Kidney (tissue), 14 donors: ENCODE measurements around the gene YTHDC2. TPM values are rescaled to one million over a fixed set of nuclear protein-coding genes. Genes with fewer than 3 reads are reported as not detected.

ENCODE experiments used
- DNase-seq, 5 donors: peaks; one replicate each; pipeline ENCODE4 v3.0.0-alpha.2; 2013 to 2020
- FAIRE-seq: peaks from 2 replicates; lab custom pipeline; 2012; peaks lifted over from hg19 to GRCh38; lab: Jason Lieb, UNC
- H3K27ac ChIP-seq, 2 donors: one replicate each; pipeline ENCODE4 v1.7.0; 2013; ENCODE audit warnings: low read depth in 2 of 2, low read length in 2 of 2, inconsistent platforms in 1 of 2
- H3K27me3 ChIP-seq: one replicate; pipeline ENCODE4 v1.7.1; 2013; ENCODE audit warnings: low read length, inconsistent platforms; ENCODE audit not compliant: control insufficient read depth, insufficient read depth
- H3K36me3 ChIP-seq, 3 donors: one replicate each; pipeline versions ENCODE4 v1.7.0 to v1.7.1; 2013; ENCODE audit warnings: low read length in 3 of 3, control low read depth in 1 of 3, inconsistent platforms in 1 of 3; ENCODE audit not compliant: insufficient read depth in 3 of 3, control insufficient read depth in 2 of 3
- H3K4me1 ChIP-seq, 3 donors: one replicate each; pipeline versions ENCODE4 v1.7.0 to v1.7.1; 2013; ENCODE audit warnings: low read length in 3 of 3, inconsistent platforms in 1 of 3, low read depth in 1 of 3; ENCODE audit not compliant: control insufficient read depth in 2 of 3, insufficient read depth in 2 of 3
- H3K4me3 ChIP-seq, 3 donors: one replicate each; pipeline versions ENCODE4 v1.7.0 to v1.8.1; 2013; ENCODE audit warnings: low read length in 3 of 3, control low read depth in 1 of 3, inconsistent platforms in 1 of 3
- H3K9ac ChIP-seq, 3 donors: one replicate each; pipeline versions ENCODE4 v1.7.0 to v1.7.1; 2013; ENCODE audit warnings: low read length in 3 of 3, control low read depth in 1 of 3, inconsistent platforms in 1 of 3
- H3K9me3 ChIP-seq, 3 donors: one replicate each; pipeline versions ENCODE4 v1.7.0 to v1.7.1; 2013; ENCODE audit warnings: low read length in 3 of 3, control low read depth in 1 of 3, inconsistent platforms in 1 of 3; ENCODE audit not compliant: control insufficient read depth in 2 of 3, insufficient read depth in 1 of 3
- CTCF ChIP-seq: IDR thresholded peaks from 3 replicates; pipeline ENCODE4 v1.5.1; 2012; ENCODE audit warnings: mild to moderate bottlenecking, moderate library complexity, borderline replicate concordance; ENCODE audit not compliant: insufficient read depth; ENCODE audit errors: extremely low read depth
- intact Hi-C: fragments of 100-400 bp; cut with DNase I; formaldehyde crosslinking; loops from one replicate; pipeline ENCODE4 v1.11.1; 2022
- polyA plus RNA-seq: library from polyadenylated mRNA; stranded (reverse); fragments of 350-450 nt; fragmentation: Illumina TruSeq; extraction: RNeasy Lipid Tissue Mini Kit (QIAGEN cat#74804); gene quantifications from one replicate; pipeline ENCODE4 v1.2.3, GENCODE V29; 2014; ENCODE audit warnings: low read depth, low replicate concordance; ENCODE audit not compliant: insufficient read depth
- total RNA-seq: library from RNA; stranded (reverse); fragmentation: NEBNext Ultra II Directional; extraction: Animal tissue kit (Norgen Biotek cat#: 25700); gene quantifications from one replicate; pipeline ENCODE4 v1.2.1, GENCODE V29; 2021
- donor health status: control.
- donor health status: control.
- donor health status: control.
- donor health status: control.
- donor health status: control.
- donor health status: DM: yes; HTN: yes; CAD: no.
- donor health status: Normal renal cell carcinoma (clear cell type).

YTHDC2 gene
- total and polyA plus RNA-seq, 2 donors from 2014 or later, result 6.2 to 31.6 TPM

- Histone ChIP-seq H3K36me3 (peaks cover 9 to 37% (median 10%) of the 10 kb centered on the region in 3 donors), H3K9me3 (no peaks in the 10 kb centered on the region), H3K27me3 (no peaks in the 10 kb centered on the region), H3K27ac (no peak overlapping the region), H3K9ac (no peak overlapping the region), H3K4me3 (no peak overlapping the region), H3K4me1 (no peaks in the 10 kb centered on the region)
- no peak for DNase-seq
- FAIRE-seq, result no peak
- TF ChIP-seq CTCF, result no peak
- intact Hi-C loops, result no loop called here
Observed at GRCh38 chr5:113552137-113552536, 38.6 kb downstream of the YTHDC2 start.

DNA sequence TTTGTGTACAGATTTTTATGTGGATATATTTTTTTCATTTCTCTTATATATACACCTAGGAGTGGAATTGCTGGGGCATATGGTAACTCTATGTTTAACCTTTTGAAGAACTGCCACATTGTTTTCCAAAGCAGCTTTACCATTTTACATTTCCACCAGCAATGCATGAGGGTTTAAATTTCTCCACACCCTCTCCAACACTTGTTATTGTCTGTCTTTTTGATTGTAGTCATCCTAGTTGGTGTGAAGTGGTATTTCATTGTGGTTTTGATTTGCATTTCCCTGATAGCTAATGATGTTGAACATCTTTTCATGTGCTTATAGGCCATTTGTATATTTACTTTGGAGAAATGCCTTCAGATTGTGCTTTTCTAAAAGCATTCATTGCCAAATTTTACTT, 39.1 kb downstream of the YTHDC2 start:
- intact Hi-C loops, result no loop called here
- Histone ChIP-seq H3K27me3 (no peaks in the 10 kb centered on the region), H3K9ac (no peak overlapping the region), H3K4me1 (no peaks in the 10 kb centered on the region), H3K9me3 (no peaks in the 10 kb centered on the region), H3K27ac (no peak overlapping the region), H3K4me3 (no peak overlapping the region), H3K36me3 (peaks cover 9 to 37% (median 10%) of the 10 kb centered on the region in 3 donors)
- DNase-seq, result no peak
- no peak for FAIRE-seq
- TF ChIP-seq CTCF, result no peak

GRCh38 chr5:113562828-113563400, 49.4 kb downstream of the YTHDC2 start:
- Histone ChIP-seq H3K27me3 (no peaks in the 10 kb centered on the region), H3K36me3 (peaks cover 4 to 33% (median 8%) of the 10 kb centered on the region in 3 donors), H3K9me3 (no peaks in the 10 kb centered on the region), H3K27ac (no peak overlapping the region), H3K4me1 (no peaks in the 10 kb centered on the region), H3K4me3 (no peak overlapping the region), H3K9ac (no peak overlapping the region)
- DNase-seq (no peak), FAIRE-seq (no peak)
- no peak for TF ChIP-seq CTCF
- intact Hi-C loops, result no loop called here

DNA sequence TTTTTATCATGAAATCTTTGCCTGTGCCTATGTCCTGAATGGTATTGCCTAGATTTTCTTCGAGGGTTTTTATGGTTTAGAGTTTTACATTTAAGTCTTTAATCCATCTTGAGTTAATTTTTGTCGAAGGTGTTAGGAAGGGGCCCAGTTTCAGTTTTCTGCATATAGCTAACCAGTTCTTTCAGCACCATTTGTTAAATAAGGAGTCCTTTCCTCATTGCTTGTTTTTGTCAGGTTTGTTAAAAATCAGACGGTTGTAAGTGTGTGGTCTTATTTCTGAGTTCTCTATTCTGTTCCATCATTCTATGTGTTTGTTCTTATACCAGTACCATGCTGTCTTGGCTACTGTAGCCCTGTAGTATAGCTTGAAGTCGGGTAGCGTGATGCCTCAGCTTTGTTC, 55.9 kb downstream of the YTHDC2 start:
- TF ChIP-seq CTCF, result no peak

More for the DNA sequence above, 55.9 kb downstream of the YTHDC2 start:
- Histone ChIP-seq H3K9ac (no peak overlapping the region), H3K9me3 (peaks cover 0 to 3% (median 0%) of the 10 kb centered on the region in 3 donors), H3K36me3 (peaks cover 5 to 25% (median 11%) of the 10 kb centered on the region in 3 donors), H3K4me3 (no peak overlapping the region), H3K27me3 (no peaks in the 10 kb centered on the region), H3K4me1 (no peaks in the 10 kb centered on the region), H3K27ac (no peak overlapping the region)
- FAIRE-seq, result no peak
- intact Hi-C loops, result no loop called here
- no peak for DNase-seq
